Mucosa of descending colon (tissue), 3 donors: ENCODE data around the gene STON2. TPM values are rescaled to one million over a fixed set of nuclear protein-coding genes. Genes with fewer than 3 reads are reported as not detected.
"Not testable (repeated sequence)": the region's sequence is repeated elsewhere in the genome, so short reads cannot be mapped to it uniquely, and the experiment has no call there.

Source experiments
- ATAC-seq: fragments of 200-7000 bp; cut with Tn5 transposase; one replicate; pipeline ENCODE4 v1.9.1; 2020; ENCODE audit warnings: mild to moderate bottlenecking, moderate library complexity
- DNase-seq, 3 donors: peaks; one replicate each; pipeline ENCODE4 v3.0.0-alpha.2; 2020
- H3K36me3 ChIP-seq: fragments of 200-600 bp; one replicate; pipeline ENCODE4 v1.8.0; 2021; ENCODE audit warnings: low read depth, mild to moderate bottlenecking
- H3K4me1 ChIP-seq: fragments of 200-600 bp; one replicate; pipeline ENCODE4 v1.8.0; 2021; ENCODE audit warnings: low read depth, mild to moderate bottlenecking
- H3K4me3 ChIP-seq: fragments of 200-600 bp; one replicate; pipeline ENCODE4 v1.8.0; 2021; ENCODE audit warnings: mild to moderate bottlenecking
- H3K9me3 ChIP-seq: fragments of 200-600 bp; one replicate; pipeline ENCODE4 v1.8.0; 2021; ENCODE audit warnings: mild to moderate bottlenecking
- intact Hi-C, 2 donors: fragments of 100-400 bp; cut with DNase I in 1 of 2; cut with micrococcal nuclease in 1 of 2; formaldehyde crosslinking; loops; one replicate each; pipeline versions ENCODE4 v1.11.0 to v1.11.1; 2022; cut with DNase I, micrococcal nuclease
- total RNA-seq, 3 donors: library from RNA; stranded (reverse); fragmentation: NEBNext Ultra II Directional in 2 of 3; extraction: Animal tissue kit (Norgen Biotek cat#: 25700) in 2 of 3; gene quantifications; one replicate each; pipeline versions ENCODE4 v1.2.1 to v1.2.4, GENCODE V29; 2021 to 2023
- TF ChIP-seq, protein P1 (sequence below): fragments of 200-600 bp; IDR thresholded peaks from one replicate; pipeline ENCODE4 v1.8.0; 2022; ENCODE audit warnings: antibody characterized with exemption, mild to moderate bottlenecking
- donor health status: DM: no; HTN: no; CAD: no; lungs with moderate emphysema.
- donor health status: DM: no; HTN: no; CAD: no.
- donor health status: DM: no; HTN: yes; CAD: no.

STON2 gene
- total RNA-seq, 3 donors from 2014 or later = 17.1 to 31.1 (median 20.7) TPM

DNA sequence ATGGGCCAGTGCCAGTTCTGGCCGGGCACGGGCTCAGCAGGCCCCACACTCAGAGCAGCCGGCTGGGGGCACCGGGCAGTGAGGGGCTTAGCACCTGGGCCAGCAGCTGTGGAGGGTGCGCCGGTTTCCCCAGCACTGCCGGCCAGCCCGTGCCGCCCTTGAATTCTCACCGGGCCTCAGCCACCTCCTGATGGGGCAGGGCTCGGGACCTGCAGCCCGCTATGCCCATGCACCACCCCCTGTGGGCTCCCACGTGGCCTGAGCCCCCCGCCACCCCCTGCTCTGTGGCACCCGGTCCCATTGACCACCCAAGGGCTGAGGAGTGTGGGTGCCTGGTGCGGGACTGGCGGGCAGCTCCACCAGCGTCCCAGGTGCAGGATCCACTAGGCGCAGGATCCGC lies 164.0 kb downstream of the STON2 start:
- intact Hi-C loops = no loop called here
- H3K4me1 ChIP-seq = no peaks in the 10 kb centered on the region
- no peak for ATAC-seq
- H3K4me3 ChIP-seq = no peak overlapping the region
- H3K36me3 ChIP-seq = no peaks in the 10 kb centered on the region
- no peak for DNase-seq
- H3K9me3 ChIP-seq = no peaks in the 10 kb centered on the region
- TF ChIP-seq, protein P1, sequence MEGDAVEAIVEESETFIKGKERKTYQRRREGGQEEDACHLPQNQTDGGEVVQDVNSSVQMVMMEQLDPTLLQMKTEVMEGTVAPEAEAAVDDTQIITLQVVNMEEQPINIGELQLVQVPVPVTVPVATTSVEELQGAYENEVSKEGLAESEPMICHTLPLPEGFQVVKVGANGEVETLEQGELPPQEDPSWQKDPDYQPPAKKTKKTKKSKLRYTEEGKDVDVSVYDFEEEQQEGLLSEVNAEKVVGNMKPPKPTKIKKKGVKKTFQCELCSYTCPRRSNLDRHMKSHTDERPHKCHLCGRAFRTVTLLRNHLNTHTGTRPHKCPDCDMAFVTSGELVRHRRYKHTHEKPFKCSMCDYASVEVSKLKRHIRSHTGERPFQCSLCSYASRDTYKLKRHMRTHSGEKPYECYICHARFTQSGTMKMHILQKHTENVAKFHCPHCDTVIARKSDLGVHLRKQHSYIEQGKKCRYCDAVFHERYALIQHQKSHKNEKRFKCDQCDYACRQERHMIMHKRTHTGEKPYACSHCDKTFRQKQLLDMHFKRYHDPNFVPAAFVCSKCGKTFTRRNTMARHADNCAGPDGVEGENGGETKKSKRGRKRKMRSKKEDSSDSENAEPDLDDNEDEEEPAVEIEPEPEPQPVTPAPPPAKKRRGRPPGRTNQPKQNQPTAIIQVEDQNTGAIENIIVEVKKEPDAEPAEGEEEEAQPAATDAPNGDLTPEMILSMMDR = no peak

DNA sequence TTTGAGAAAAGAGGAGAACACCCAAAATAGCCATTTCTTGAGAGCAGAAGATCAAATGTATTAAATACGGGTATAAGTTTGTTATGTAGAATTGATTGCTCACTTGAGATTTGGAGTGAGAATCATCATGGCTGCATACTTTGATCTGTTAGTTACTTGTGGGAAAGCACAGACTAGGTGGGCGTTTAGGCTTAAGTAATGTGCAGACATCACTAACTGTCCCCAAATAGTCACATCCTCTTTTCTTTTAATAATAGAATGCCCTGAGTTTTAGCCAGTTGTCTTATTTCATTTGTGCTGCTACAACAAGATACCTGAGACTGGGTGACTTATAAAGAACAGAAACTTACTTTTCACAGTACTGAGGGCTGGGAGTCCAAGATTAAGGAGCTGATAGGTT lies 165.0 kb downstream of the STON2 start:
- TF ChIP-seq, protein P1 = no peak
- intact Hi-C loops = no loop called here
- H3K36me3 ChIP-seq = no peaks in the 10 kb centered on the region
- H3K4me3 ChIP-seq = no peak overlapping the region
- H3K9me3 ChIP-seq = no peaks in the 10 kb centered on the region
- no peaks in the 10 kb centered on the region for H3K4me1 ChIP-seq
- ATAC-seq (no peak), DNase-seq (no peak)

DNA sequence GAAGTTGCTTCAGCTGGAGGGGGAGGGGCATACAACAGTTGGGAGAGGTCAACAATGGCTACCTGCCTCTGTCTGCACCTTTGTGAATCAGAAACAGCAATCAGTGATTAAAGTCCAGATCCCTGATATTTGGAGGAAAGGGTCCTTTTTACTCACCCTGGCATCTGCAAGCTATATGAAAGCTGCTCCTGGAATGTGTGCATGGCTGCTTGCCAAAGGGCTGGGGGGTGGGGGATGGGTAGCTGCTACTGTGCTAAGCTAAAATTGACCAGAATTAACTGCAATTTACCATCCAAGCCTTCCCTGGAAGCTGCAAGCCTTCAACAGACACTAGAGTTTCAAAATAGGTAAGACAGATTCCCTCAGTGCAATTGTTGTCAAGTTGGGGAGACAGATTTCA lies 165.8 kb downstream of the STON2 start:
- intact Hi-C loops = no loop called here
- no peak overlapping the region for H3K4me3 ChIP-seq
- H3K36me3 ChIP-seq = no peaks in the 10 kb centered on the region
- no peak for ATAC-seq
- no peaks in the 10 kb centered on the region for H3K9me3 ChIP-seq
- TF ChIP-seq, protein P1 = no peak
- no peaks in the 10 kb centered on the region for H3K4me1 ChIP-seq
- no peak for DNase-seq

DNA sequence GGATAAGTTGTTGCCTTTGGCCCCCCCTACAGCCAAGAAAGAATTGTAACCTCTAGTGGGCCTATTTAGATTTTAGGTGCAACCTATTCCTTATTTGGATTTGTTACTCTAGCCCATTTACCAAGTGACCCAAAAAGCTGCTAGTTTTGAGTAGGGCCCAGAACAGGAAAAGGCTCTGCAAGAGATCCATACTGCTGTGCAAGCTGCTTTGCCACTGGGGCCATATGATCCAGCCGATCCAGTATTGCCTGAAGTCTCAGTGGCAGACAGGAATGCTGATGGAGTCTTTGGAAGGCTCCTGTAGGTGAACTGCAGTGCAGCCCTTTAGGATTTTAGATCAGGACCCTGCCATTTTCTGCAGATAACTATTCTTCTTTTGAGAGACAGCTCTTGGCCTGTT lies 166.5 kb downstream of the STON2 start:
- TF ChIP-seq, protein P1 = no peak
- Histone ChIP-seq H3K4me3 (no peak overlapping the region), H3K9me3 (no peaks in the 10 kb centered on the region), H3K36me3 (no peaks in the 10 kb centered on the region), H3K4me1 (no peaks in the 10 kb centered on the region)
- ATAC-seq (no peak), DNase-seq (no peak)
- intact Hi-C loops = no loop called here

DNA sequence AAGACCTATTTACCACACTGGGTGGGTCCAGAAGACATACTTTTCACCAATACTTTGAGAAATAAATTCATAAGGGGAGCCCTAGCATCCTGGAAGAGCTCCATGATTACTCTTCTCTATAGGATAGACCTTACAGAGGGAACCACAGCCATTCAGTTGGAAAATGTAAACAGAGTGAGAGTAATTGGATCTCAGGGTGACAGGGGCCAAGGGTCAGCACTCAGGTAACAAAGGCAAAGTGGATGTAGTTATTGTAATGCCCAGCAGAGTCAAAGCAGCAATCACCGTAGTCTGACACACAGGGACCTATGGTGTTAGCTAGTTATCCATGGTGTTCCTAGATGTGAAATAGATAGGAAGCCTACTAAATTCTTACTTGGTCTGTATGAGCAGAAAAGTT lies 168.6 kb downstream of the STON2 start:
- Histone ChIP-seq H3K36me3 (no peaks in the 10 kb centered on the region), H3K4me3 (no peak overlapping the region), H3K4me1 (no peaks in the 10 kb centered on the region), H3K9me3 (no peaks in the 10 kb centered on the region)
- TF ChIP-seq, protein P1 = no peak
- DNase-seq (no peak), ATAC-seq (no peak)
- intact Hi-C loops = no loop called here

DNA sequence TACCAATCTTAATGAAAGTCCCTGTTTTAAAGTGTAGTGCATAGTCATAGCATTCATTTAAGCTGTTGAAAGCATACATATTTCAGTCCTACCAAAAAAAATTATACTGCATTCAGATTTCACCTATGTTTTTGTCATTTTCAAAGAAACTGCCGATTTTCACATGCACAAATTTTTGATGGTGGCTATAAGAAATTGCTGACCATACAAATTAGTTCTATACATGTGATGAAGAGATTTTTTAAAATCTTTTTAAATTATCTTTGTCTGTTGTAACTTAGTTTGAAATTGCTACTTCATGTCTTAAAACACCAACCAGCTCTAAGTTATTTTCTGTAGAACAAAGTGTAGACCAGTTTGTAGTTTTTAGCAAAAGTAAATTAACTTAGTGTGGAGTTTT lies 175.9 kb downstream of the STON2 start:
- Histone ChIP-seq H3K9me3 (no peaks in the 10 kb centered on the region), H3K36me3 (no peaks in the 10 kb centered on the region), H3K4me1 (peaks cover 8% of the 10 kb centered on the region), H3K4me3 (no peak overlapping the region)
- ATAC-seq = no peak
- TF ChIP-seq, protein P1 = no peak
- intact Hi-C loops = no loop called here
- DNase-seq = no peak

DNA sequence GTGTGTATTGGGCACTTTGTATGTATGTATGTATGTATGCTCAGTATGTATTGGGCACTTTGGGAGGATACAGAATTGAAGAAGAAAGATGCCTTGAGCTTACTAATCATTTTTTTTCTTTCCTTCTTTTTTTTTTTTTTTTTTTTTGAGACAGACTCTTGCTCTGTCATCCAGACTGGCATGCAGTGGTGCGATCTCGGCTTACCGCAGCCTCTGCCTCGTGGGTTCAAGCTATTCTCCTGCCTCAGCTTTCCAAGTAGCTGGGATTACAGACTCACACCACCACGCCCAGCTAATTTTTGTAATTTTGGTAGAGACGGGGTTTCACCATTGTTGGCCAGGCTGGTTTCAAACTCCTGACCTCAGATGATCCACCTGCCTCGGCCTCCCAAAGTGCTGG lies 176.3 kb downstream of the STON2 start:
- H3K4me1 ChIP-seq, ATAC-seq, DNase-seq, H3K36me3 ChIP-seq, H3K9me3 ChIP-seq, intact Hi-C loops, H3K4me3 ChIP-seq: not testable (repeated sequence)
